Lower leg skin (tissue), 4 donors: ENCODE data around the gene NUP98. TPM values are rescaled to one million over a fixed set of nuclear protein-coding genes. Genes with fewer than 3 reads are reported as not detected.

Experiments used
- DNase-seq, 2 donors: peaks; one replicate each; pipeline ENCODE4 v3.0.0-alpha.2; 2019; ENCODE audit warnings: low spot score in 2 of 2
- H3K4me3 ChIP-seq: fragments of 200-600 bp; sonication (generic); 2 replicates; pipeline ENCODE4 v1.5.1; 2017; ENCODE audit warnings: mild to moderate bottlenecking, low read depth; ENCODE audit not compliant: poor library complexity, severe bottlenecking
- CTCF ChIP-seq, 3 donors: fragments of 450-650 bp; IDR thresholded peaks; one replicate each; pipeline ENCODE4 v1.5.1; 2016; ENCODE audit warnings: antibody characterized with exemption in 3 of 3, mild to moderate bottlenecking in 3 of 3, moderate library complexity in 2 of 3
- POLR2A ChIP-seq, 2 donors: fragments of 450-650 bp; IDR thresholded peaks; one replicate each; pipeline ENCODE4 v1.6.1; 2016 to 2017; ENCODE audit warnings: antibody characterized with exemption in 2 of 2, mild to moderate bottlenecking in 1 of 2, moderate library complexity in 1 of 2
- WGBS, 2 donors: methylation state at CpG; one replicate each; pipeline ENCODE4 v1.1.5; 2018; 5-methylcytosine and 5-hydroxymethylcytosine counted together
- intact Hi-C: fragments of 100-400 bp; cut with DNase I; formaldehyde crosslinking; loops from one replicate; pipeline ENCODE4 v1.15.0; 2023; ENCODE audit warnings: low total_unique reads
- total RNA-seq, 4 donors: library from RNA; depleted of rRNA; stranded (reverse); fragments of >200 nt; gene quantifications; one replicate each; pipeline ENCODE4 v1.1.0, GENCODE V29; 2016

The NUP98 gene
- total RNA-seq, 4 donors from 2014 or later: 65.4 to 220 (median 97.9) TPM

GRCh38 chr11:3639841-3640240 lies 157.5 kb downstream of the NUP98 start:
- 95% methylated on average over 13 to 14 of the region's 14 CpGs for WGBS, 2 donors
- H3K4me3 ChIP-seq: no peak overlapping the region
- intact Hi-C loops: no loop called here
- no peak for DNase-seq
- TF ChIP-seq POLR2A (IDR thresholded peaks at IDR 0.05) (no peak), CTCF (IDR thresholded peaks at IDR 0.05) (no peak)

- DNase-seq: no peak
- intact Hi-C loops: no loop called here
- WGBS, 2 donors: 83 to 88% methylated on average over 5 of the region's 5 CpGs
- TF ChIP-seq CTCF (IDR thresholded peaks at IDR 0.05): no peak
- TF ChIP-seq POLR2A (IDR thresholded peaks at IDR 0.05): no peak
- H3K4me3 ChIP-seq: no peak overlapping the region
These were observed 158.8 kb downstream of the NUP98 start for GRCh38 chr11:3638513-3638912.

- DNase-seq: no peak
- no peak for TF ChIP-seq POLR2A (IDR thresholded peaks at IDR 0.05)
- no peak for TF ChIP-seq CTCF (IDR thresholded peaks at IDR 0.05)
- no peak overlapping the region for H3K4me3 ChIP-seq
- intact Hi-C loops: no loop called here
- 86% methylated on average over 13 of the region's 13 CpGs for WGBS, 2 donors
These were observed 160.2 kb downstream of the NUP98 start for GRCh38 chr11:3637201-3637600.

GRCh38 chr11:3635641-3636375 lies 161.5 kb downstream of the NUP98 start:
- WGBS, 2 donors: 86 to 94% methylated on average over 14 to 15 of the region's 15 CpGs
- no peak for DNase-seq
- intact Hi-C loops: no loop called here

GRCh38 chr11:3632070-3632660 lies 165.2 kb downstream of the NUP98 start:
- DNase-seq: no peak

More at GRCh38 chr11:3635641-3636375, 161.5 kb downstream of the NUP98 start:
- H3K4me3 ChIP-seq: no peak overlapping the region
- TF ChIP-seq CTCF (IDR thresholded peaks at IDR 0.05) (no peak), POLR2A (IDR thresholded peaks at IDR 0.05) (no peak)

GRCh38 chr11:3631331-3631730 lies 166.0 kb downstream of the NUP98 start:
- WGBS, 2 donors: 91 to 93% methylated on average over 4 of the region's 4 CpGs
- TF ChIP-seq CTCF (IDR thresholded peaks at IDR 0.05): no peak
- TF ChIP-seq POLR2A (IDR thresholded peaks at IDR 0.05): no peak
- intact Hi-C loops: no loop called here
- H3K4me3 ChIP-seq: no peak overlapping the region
- DNase-seq: no peak

More at GRCh38 chr11:3632070-3632660, 165.2 kb downstream of the NUP98 start:
- no peak overlapping the region for H3K4me3 ChIP-seq
- TF ChIP-seq POLR2A (IDR thresholded peaks at IDR 0.05): no peak
- intact Hi-C loops: no loop called here
- WGBS, 2 donors: 90 to 93% methylated on average over 5 of the region's 5 CpGs
